ENCODE results near the gene RNF182. TPM values are rescaled to one million over a fixed set of nuclear protein-coding genes. Genes with fewer than 3 reads are reported as not detected.

RNF182 gene
- total and polyA plus RNA-seq, 2 donors (not counting 1 experiment from before 2014, with no cell fraction given), result 2.5 to 14.1 TPM

- DNase-seq (ENCODE audit: low read depth in 2 of 2), result no peak
- Histone ChIP-seq H3K27ac (ENCODE audit: insufficient read depth, low read length) (no peak overlapping the region), H3K9ac (ENCODE audit: insufficient read depth, low read length) (no peak overlapping the region), H4K20me1 (ENCODE audit: control insufficient read depth, extremely low read depth, insufficient read depth, low read length) (no peaks in the 10 kb centered on the region), H3K36me3 (ENCODE audit: control insufficient read depth, insufficient read depth, low read length) (no peaks in the 10 kb centered on the region), H3K9me3 (ENCODE audit: control insufficient read depth, insufficient read depth, low read depth, low read length) (no peaks in the 10 kb centered on the region), H3K27me3 (ENCODE audit: control insufficient read depth, insufficient read depth, low read length) (peaks cover 2% of the 10 kb centered on the region), H2AFZ (ENCODE audit: low read length) (no peak overlapping the region), H3K4me2 (ENCODE audit: extremely low read depth, insufficient read depth, low read length) (no peak overlapping the region), H3K79me2 (ENCODE audit: control insufficient read depth, insufficient read depth, low read length) (no peaks in the 10 kb centered on the region), H3K4me1 (ENCODE audit: control insufficient read depth, extremely low read depth, insufficient read depth, low read length) (no peaks in the 10 kb centered on the region), H3K4me3 (replicated peaks in 1 of 4; ENCODE audit: control extremely low read depth in 1 of 4, insufficient read depth in 1 of 4, low read depth in 3 of 4, low read length in 4 of 4) (no peak overlapping the region)
- no peak for TF ChIP-seq EZH2 (IDR thresholded peaks at IDR 0.05; ENCODE audit: low read length, missing control alignments)
- no peak for TF ChIP-seq CTCF (conservative IDR thresholded peaks at IDR 0.05 in 1 of 2, IDR thresholded peaks at IDR 0.05 in 1 of 2; ENCODE audit: low read depth in 1 of 2, low read length in 2 of 2)
These were observed 87.7 kb downstream of the RNF182 start for GRCh38 chr6:14012313-14013030.

GRCh38 chr6:14015964-14016363 lies 91.2 kb downstream of the RNF182 start:
- H2AFZ ChIP-seq (ENCODE audit: low read length), result no peak overlapping the region
- H3K27me3 ChIP-seq (ENCODE audit: control insufficient read depth, insufficient read depth, low read length), result peaks cover 2% of the 10 kb centered on the region
- no peak overlapping the region for H3K9ac ChIP-seq (ENCODE audit: insufficient read depth, low read length)
- no peak overlapping the region for H3K4me2 ChIP-seq (ENCODE audit: extremely low read depth, insufficient read depth, low read length)
- no peaks in the 10 kb centered on the region for H3K36me3 ChIP-seq (ENCODE audit: control insufficient read depth, insufficient read depth, low read length)
- TF ChIP-seq EZH2 (IDR thresholded peaks at IDR 0.05; ENCODE audit: low read length, missing control alignments), result no peak
- H4K20me1 ChIP-seq (ENCODE audit: control insufficient read depth, extremely low read depth, insufficient read depth, low read length), result no peaks in the 10 kb centered on the region
- no peak overlapping the region for H3K4me3 ChIP-seq (replicated peaks in 1 of 4; ENCODE audit: control extremely low read depth in 1 of 4, insufficient read depth in 1 of 4, low read depth in 3 of 4, low read length in 4 of 4)
- H3K27ac ChIP-seq (ENCODE audit: insufficient read depth, low read length), result no peak overlapping the region
- H3K9me3 ChIP-seq (ENCODE audit: control insufficient read depth, insufficient read depth, low read depth, low read length), result no peaks in the 10 kb centered on the region
- no peaks in the 10 kb centered on the region for H3K79me2 ChIP-seq (ENCODE audit: control insufficient read depth, insufficient read depth, low read length)
- DNase-seq (ENCODE audit: low read depth in 2 of 2), result no peak
- H3K4me1 ChIP-seq (ENCODE audit: control insufficient read depth, extremely low read depth, insufficient read depth, low read length), result no peaks in the 10 kb centered on the region

GRCh38 chr6:14016432-14016831 lies 91.7 kb downstream of the RNF182 start:
- DNase-seq (ENCODE audit: low read depth in 2 of 2), result no peak
- TF ChIP-seq CTCF (conservative IDR thresholded peaks at IDR 0.05 in 1 of 2, IDR thresholded peaks at IDR 0.05 in 1 of 2; ENCODE audit: low read depth in 1 of 2, low read length in 2 of 2) (no peak), EZH2 (IDR thresholded peaks at IDR 0.05; ENCODE audit: low read length, missing control alignments) (no peak)
- Histone ChIP-seq H3K4me1 (ENCODE audit: control insufficient read depth, extremely low read depth, insufficient read depth, low read length) (no peaks in the 10 kb centered on the region), H3K27me3 (ENCODE audit: control insufficient read depth, insufficient read depth, low read length) (peaks cover 2% of the 10 kb centered on the region), H3K36me3 (ENCODE audit: control insufficient read depth, insufficient read depth, low read length) (no peaks in the 10 kb centered on the region), H2AFZ (ENCODE audit: low read length) (no peak overlapping the region), H3K9ac (ENCODE audit: insufficient read depth, low read length) (no peak overlapping the region), H4K20me1 (ENCODE audit: control insufficient read depth, extremely low read depth, insufficient read depth, low read length) (no peaks in the 10 kb centered on the region), H3K27ac (ENCODE audit: insufficient read depth, low read length) (no peak overlapping the region), H3K4me2 (ENCODE audit: extremely low read depth, insufficient read depth, low read length) (no peak overlapping the region), H3K4me3 (replicated peaks in 1 of 4; ENCODE audit: control extremely low read depth in 1 of 4, insufficient read depth in 1 of 4, low read depth in 3 of 4, low read length in 4 of 4) (no peak overlapping the region), H3K9me3 (ENCODE audit: control insufficient read depth, insufficient read depth, low read depth, low read length) (no peaks in the 10 kb centered on the region), H3K79me2 (ENCODE audit: control insufficient read depth, insufficient read depth, low read length) (no peaks in the 10 kb centered on the region)
